ENCODE data around the gene SLC24A3.

SLC24A3 gene

GRCh38 chr20:19415786-19416185 is 203.3 kb downstream of the SLC24A3 start:
- H3K9ac ChIP-seq (ENCODE audit: low read length): no peak overlapping the region
- no peak overlapping the region for H2AFZ ChIP-seq (ENCODE audit: low read depth, low read length)
- H3K4me2 ChIP-seq (ENCODE audit: low read length): no peak overlapping the region
- TF ChIP-seq EZH2phosphoT487 (IDR thresholded peaks at IDR 0.05; ENCODE audit: low read depth): no peak
- no peak for TF ChIP-seq CTCF (IDR thresholded peaks at IDR 0.05; ENCODE audit: low read depth, low read length)
- no peaks in the 10 kb centered on the region for H3K4me1 ChIP-seq (ENCODE audit: low read length)
- H3K79me2 ChIP-seq (ENCODE audit: low read length): no peaks in the 10 kb centered on the region
- peaks cover 48% of the 10 kb centered on the region for H3K27me3 ChIP-seq (ENCODE audit: low read depth, low read length)
- no peak overlapping the region for H3K4me3 ChIP-seq (ENCODE audit: low read length)
- H4K20me1 ChIP-seq (ENCODE audit: insufficient read depth, low read length): no peaks in the 10 kb centered on the region
- no peaks in the 10 kb centered on the region for H3K9me3 ChIP-seq (ENCODE audit: insufficient read depth, low read length)
- H3K36me3 ChIP-seq (replicated peaks; ENCODE audit: low read depth, low read length): no peaks in the 10 kb centered on the region
- H3K27ac ChIP-seq (ENCODE audit: low read length): no peak overlapping the region

GRCh38 chr20:19416627-19417026 is 204.2 kb downstream of the SLC24A3 start:
- no peak overlapping the region for H3K27ac ChIP-seq (ENCODE audit: low read length)
- no peak overlapping the region for H3K4me2 ChIP-seq (ENCODE audit: low read length)
- no peaks in the 10 kb centered on the region for H3K79me2 ChIP-seq (ENCODE audit: low read length)
- no peak overlapping the region for H2AFZ ChIP-seq (ENCODE audit: low read depth, low read length)
- no peaks in the 10 kb centered on the region for H3K4me1 ChIP-seq (ENCODE audit: low read length)
- H3K36me3 ChIP-seq (replicated peaks; ENCODE audit: low read depth, low read length): no peaks in the 10 kb centered on the region
- no peaks in the 10 kb centered on the region for H3K9me3 ChIP-seq (ENCODE audit: insufficient read depth, low read length)
- H3K27me3 ChIP-seq (ENCODE audit: low read depth, low read length): peaks cover 41% of the 10 kb centered on the region
- no peak for TF ChIP-seq CTCF (IDR thresholded peaks at IDR 0.05; ENCODE audit: low read depth, low read length)
- no peak for TF ChIP-seq EZH2phosphoT487 (IDR thresholded peaks at IDR 0.05; ENCODE audit: low read depth)
- H3K4me3 ChIP-seq (ENCODE audit: low read length): no peak overlapping the region
- H3K9ac ChIP-seq (ENCODE audit: low read length): no peak overlapping the region
- no peaks in the 10 kb centered on the region for H4K20me1 ChIP-seq (ENCODE audit: insufficient read depth, low read length)

GRCh38 chr20:19419396-19419795 is 207.0 kb downstream of the SLC24A3 start:
- Histone ChIP-seq H3K79me2 (ENCODE audit: low read length) (no peaks in the 10 kb centered on the region), H3K4me2 (ENCODE audit: low read length) (no peak overlapping the region), H3K4me1 (ENCODE audit: low read length) (no peaks in the 10 kb centered on the region), H3K27me3 (ENCODE audit: low read depth, low read length) (peaks cover 33% of the 10 kb centered on the region), H3K36me3 (replicated peaks; ENCODE audit: low read depth, low read length) (no peaks in the 10 kb centered on the region), H3K9me3 (ENCODE audit: insufficient read depth, low read length) (no peaks in the 10 kb centered on the region), H2AFZ (ENCODE audit: low read depth, low read length) (no peak overlapping the region), H3K4me3 (ENCODE audit: low read length) (no peak overlapping the region), H3K27ac (ENCODE audit: low read length) (no peak overlapping the region), H4K20me1 (ENCODE audit: insufficient read depth, low read length) (no peaks in the 10 kb centered on the region), H3K9ac (ENCODE audit: low read length) (no peak overlapping the region)
- TF ChIP-seq EZH2phosphoT487 (IDR thresholded peaks at IDR 0.05; ENCODE audit: low read depth) (no peak), CTCF (IDR thresholded peaks at IDR 0.05; ENCODE audit: low read depth, low read length) (no peak)

- H3K79me2 ChIP-seq (ENCODE audit: low read length): no peaks in the 10 kb centered on the region
These were observed 210.9 kb downstream of the SLC24A3 start for GRCh38 chr20:19423097-19423899.

More at GRCh38 chr20:19423097-19423899, 210.9 kb downstream of the SLC24A3 start:
- Histone ChIP-seq H3K4me2 (ENCODE audit: low read length) (no peak overlapping the region), H3K4me1 (ENCODE audit: low read length) (peaks cover 5% of the 10 kb centered on the region), H3K9me3 (ENCODE audit: insufficient read depth, low read length) (no peaks in the 10 kb centered on the region), H3K27me3 (ENCODE audit: low read depth, low read length) (peaks cover 42% of the 10 kb centered on the region), H4K20me1 (ENCODE audit: insufficient read depth, low read length) (no peaks in the 10 kb centered on the region), H2AFZ (ENCODE audit: low read depth, low read length) (no peak overlapping the region), H3K4me3 (ENCODE audit: low read length) (no peak overlapping the region), H3K27ac (ENCODE audit: low read length) (no peak overlapping the region), H3K36me3 (replicated peaks; ENCODE audit: low read depth, low read length) (no peaks in the 10 kb centered on the region), H3K9ac (ENCODE audit: low read length) (no peak overlapping the region)
- no peak for TF ChIP-seq EZH2phosphoT487 (IDR thresholded peaks at IDR 0.05; ENCODE audit: low read depth)
- no peak for TF ChIP-seq CTCF (IDR thresholded peaks at IDR 0.05; ENCODE audit: low read depth, low read length)
